Panc1 (cell line): ENCODE results near the gene TTC29.
"Not testable (repeated sequence)": the region's sequence is repeated elsewhere in the genome, so short reads cannot be mapped to it uniquely, and the experiment has no call there.

Source experiments
- POLR2AphosphoS5 ChIP-seq: IDR thresholded peaks from 2 replicates; pipeline ENCODE4 v1.6.1; 2012; ENCODE audit warnings: mild to moderate bottlenecking, low read depth, low read length, moderate library complexity
- SIN3A ChIP-seq: IDR thresholded peaks from 2 replicates; pipeline ENCODE4 v1.6.1; 2012; ENCODE audit warnings: low read depth, mild to moderate bottlenecking, low read length, moderate library complexity, borderline replicate concordance; ENCODE audit not compliant: insufficient read depth
- TCF7L2 ChIP-seq: IDR thresholded peaks from 2 replicates; pipeline ENCODE4 v1.6.1; 2011; ENCODE audit warnings: mild to moderate bottlenecking, low read depth, low read length, inconsistent platforms
- TF ChIP-seq, protein P1 (sequence below): fragments of 450-650 bp; IDR thresholded peaks from 2 replicates; pipeline ENCODE4 v1.5.1; 2017; ENCODE audit warnings: mild to moderate bottlenecking
- TF ChIP-seq, protein P2 (sequence below), 2 experiments: IDR thresholded peaks; 2 replicates each; pipeline ENCODE4 v1.6.1; 2011 to 2012; ENCODE audit warnings: low read depth in 2 of 2, control low read depth in 1 of 2, low read length in 1 of 2, mild to moderate bottlenecking in 1 of 2, moderate library complexity in 1 of 2; ENCODE audit not compliant: insufficient read depth in 1 of 2

DNA sequence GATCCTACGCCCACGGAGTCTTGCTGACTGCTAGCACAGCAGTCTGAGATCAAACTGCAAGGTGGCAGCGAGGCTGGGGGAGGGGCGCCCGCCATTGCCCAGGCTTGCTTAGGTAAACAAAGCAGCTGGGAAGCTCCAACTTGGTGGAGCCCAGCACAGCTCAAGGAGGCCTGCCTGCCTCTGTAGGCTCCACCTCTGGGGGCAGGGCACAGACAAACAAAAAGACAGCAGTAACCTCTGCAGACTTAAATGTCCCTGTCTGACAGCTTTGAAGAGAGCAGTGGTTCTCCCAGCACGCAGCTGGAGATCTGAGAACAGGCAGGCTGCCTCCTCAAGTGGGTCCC, 281.7 kb downstream of the TTC29 start:
- not testable (repeated sequence) for TF ChIP-seq SIN3A, POLR2AphosphoS5, TCF7L2
- TF ChIP-seq, protein P1, sequence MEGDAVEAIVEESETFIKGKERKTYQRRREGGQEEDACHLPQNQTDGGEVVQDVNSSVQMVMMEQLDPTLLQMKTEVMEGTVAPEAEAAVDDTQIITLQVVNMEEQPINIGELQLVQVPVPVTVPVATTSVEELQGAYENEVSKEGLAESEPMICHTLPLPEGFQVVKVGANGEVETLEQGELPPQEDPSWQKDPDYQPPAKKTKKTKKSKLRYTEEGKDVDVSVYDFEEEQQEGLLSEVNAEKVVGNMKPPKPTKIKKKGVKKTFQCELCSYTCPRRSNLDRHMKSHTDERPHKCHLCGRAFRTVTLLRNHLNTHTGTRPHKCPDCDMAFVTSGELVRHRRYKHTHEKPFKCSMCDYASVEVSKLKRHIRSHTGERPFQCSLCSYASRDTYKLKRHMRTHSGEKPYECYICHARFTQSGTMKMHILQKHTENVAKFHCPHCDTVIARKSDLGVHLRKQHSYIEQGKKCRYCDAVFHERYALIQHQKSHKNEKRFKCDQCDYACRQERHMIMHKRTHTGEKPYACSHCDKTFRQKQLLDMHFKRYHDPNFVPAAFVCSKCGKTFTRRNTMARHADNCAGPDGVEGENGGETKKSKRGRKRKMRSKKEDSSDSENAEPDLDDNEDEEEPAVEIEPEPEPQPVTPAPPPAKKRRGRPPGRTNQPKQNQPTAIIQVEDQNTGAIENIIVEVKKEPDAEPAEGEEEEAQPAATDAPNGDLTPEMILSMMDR: not testable (repeated sequence)
- TF ChIP-seq, protein P2, sequence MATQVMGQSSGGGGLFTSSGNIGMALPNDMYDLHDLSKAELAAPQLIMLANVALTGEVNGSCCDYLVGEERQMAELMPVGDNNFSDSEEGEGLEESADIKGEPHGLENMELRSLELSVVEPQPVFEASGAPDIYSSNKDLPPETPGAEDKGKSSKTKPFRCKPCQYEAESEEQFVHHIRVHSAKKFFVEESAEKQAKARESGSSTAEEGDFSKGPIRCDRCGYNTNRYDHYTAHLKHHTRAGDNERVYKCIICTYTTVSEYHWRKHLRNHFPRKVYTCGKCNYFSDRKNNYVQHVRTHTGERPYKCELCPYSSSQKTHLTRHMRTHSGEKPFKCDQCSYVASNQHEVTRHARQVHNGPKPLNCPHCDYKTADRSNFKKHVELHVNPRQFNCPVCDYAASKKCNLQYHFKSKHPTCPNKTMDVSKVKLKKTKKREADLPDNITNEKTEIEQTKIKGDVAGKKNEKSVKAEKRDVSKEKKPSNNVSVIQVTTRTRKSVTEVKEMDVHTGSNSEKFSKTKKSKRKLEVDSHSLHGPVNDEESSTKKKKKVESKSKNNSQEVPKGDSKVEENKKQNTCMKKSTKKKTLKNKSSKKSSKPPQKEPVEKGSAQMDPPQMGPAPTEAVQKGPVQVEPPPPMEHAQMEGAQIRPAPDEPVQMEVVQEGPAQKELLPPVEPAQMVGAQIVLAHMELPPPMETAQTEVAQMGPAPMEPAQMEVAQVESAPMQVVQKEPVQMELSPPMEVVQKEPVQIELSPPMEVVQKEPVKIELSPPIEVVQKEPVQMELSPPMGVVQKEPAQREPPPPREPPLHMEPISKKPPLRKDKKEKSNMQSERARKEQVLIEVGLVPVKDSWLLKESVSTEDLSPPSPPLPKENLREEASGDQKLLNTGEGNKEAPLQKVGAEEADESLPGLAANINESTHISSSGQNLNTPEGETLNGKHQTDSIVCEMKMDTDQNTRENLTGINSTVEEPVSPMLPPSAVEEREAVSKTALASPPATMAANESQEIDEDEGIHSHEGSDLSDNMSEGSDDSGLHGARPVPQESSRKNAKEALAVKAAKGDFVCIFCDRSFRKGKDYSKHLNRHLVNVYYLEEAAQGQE (IDR thresholded peaks at IDR 0.05; ENCODE audit: insufficient read depth in 1 of 2, low read depth in 2 of 2, low read length in 1 of 2): not testable (repeated sequence)
